Hepatocyte (in vitro differentiated cells): ENCODE results near the gene LMOD3. TPM values are rescaled to one million over a fixed set of nuclear protein-coding genes. Genes with fewer than 3 reads are reported as not detected.

Experiments used
- DNase-seq: peaks from one replicate; pipeline ENCODE4 v3.0.0-alpha.2; 2016; ENCODE audit warnings: low spot score
- H2AFZ ChIP-seq: fragments of 200-600 bp; sonication (generic); 2 replicates; pipeline ENCODE4 v1.6.0; 2016; ENCODE audit warnings: antibody characterized with exemption, mild to moderate bottlenecking
- H3K27ac ChIP-seq: fragments of 200-600 bp; sonication (generic); 2 replicates; pipeline ENCODE4 v1.5.1; 2016; ENCODE audit warnings: mild to moderate bottlenecking
- H3K27me3 ChIP-seq: fragments of 200-600 bp; sonication (generic); 2 replicates; pipeline ENCODE4 v1.6.1; 2016
- H3K36me3 ChIP-seq: fragments of 200-600 bp; sonication (generic); replicated peaks from 2 replicates; pipeline ENCODE4 v1.5.1; 2016; ENCODE audit warnings: low read depth; ENCODE audit not compliant: insufficient read depth
- H3K4me1 ChIP-seq: fragments of 200-600 bp; sonication (generic); 2 replicates; pipeline ENCODE4 v1.5.1; 2016; ENCODE audit warnings: mild to moderate bottlenecking, moderate library complexity; ENCODE audit not compliant: insufficient read depth
- H3K4me2 ChIP-seq: fragments of 200-600 bp; sonication (generic); 2 replicates; pipeline ENCODE4 v1.6.0; 2016
- H3K4me3 ChIP-seq: fragments of 200-600 bp; sonication (generic); 2 replicates; pipeline ENCODE4 v1.5.1; 2016; ENCODE audit warnings: mild to moderate bottlenecking
- H3K79me2 ChIP-seq: fragments of 200-600 bp; sonication (generic); 2 replicates; pipeline ENCODE4 v1.6.0; 2017; ENCODE audit warnings: mild to moderate bottlenecking
- H3K9me2 ChIP-seq: fragments of 200-600 bp; sonication (generic); replicated peaks from 2 replicates; pipeline ENCODE4 v1.6.0; 2017; ENCODE audit warnings: mild to moderate bottlenecking; ENCODE audit not compliant: insufficient read depth
- H3K9me3 ChIP-seq: fragments of 200-600 bp; sonication (generic); 2 replicates; pipeline ENCODE4 v1.5.1; 2016; ENCODE audit warnings: low read depth, mild to moderate bottlenecking
- H4K20me1 ChIP-seq: fragments of 200-600 bp; sonication (generic); 2 replicates; pipeline ENCODE4 v1.6.0; 2016; ENCODE audit warnings: mild to moderate bottlenecking; ENCODE audit not compliant: insufficient read depth, poor library complexity, severe bottlenecking
- CTCF ChIP-seq: fragments of 200-600 bp; sonication (generic); IDR thresholded peaks from 2 replicates; pipeline ENCODE4 v1.5.1; 2016; ENCODE audit warnings: antibody characterized with exemption, mild to moderate bottlenecking; ENCODE audit not compliant: poor library complexity
- EZH2 ChIP-seq: fragments of 200-600 bp; sonication (generic); IDR thresholded peaks from 2 replicates; pipeline ENCODE4 v1.6.1; 2016; ENCODE audit warnings: antibody characterized with exemption, mild to moderate bottlenecking, borderline replicate concordance
- EZH2phosphoT487 ChIP-seq: fragments of 200-600 bp; sonication (generic); IDR thresholded peaks from one replicate; pipeline ENCODE4 v1.6.1; 2018; ENCODE audit warnings: antibody characterized with exemption, mild to moderate bottlenecking, low read depth, moderate library complexity; ENCODE audit not compliant: unreplicated experiment, severe bottlenecking
- WGBS: methylation state at CpG from one replicate; pipeline ENCODE4 v1.1.6; 2016; ENCODE audit warnings: low lambda C conversion rate; ENCODE audit errors: missing lambda C conversion rate; 5-methylcytosine and 5-hydroxymethylcytosine counted together
- polyA plus RNA-seq: library from polyadenylated mRNA; unstranded; fragments of >200 nt; fragmentation: Nextera tagmentation; extraction: Ambion mirVana; gene quantifications from 2 replicates; pipeline ENCODE4 v1.2.1, GENCODE V29; 2016
- total RNA-seq: library from RNA; depleted of rRNA; stranded (reverse); fragments of >200 nt; gene quantifications from 2 replicates; pipeline ENCODE4 v1.2.3, GENCODE V29; 2014

Gene LMOD3
- total and polyA plus RNA-seq, 2 experiments from 2014 or later = not detected

- 100% methylated on average over 3 of the region's 3 CpGs for WGBS
- TF ChIP-seq CTCF (no peak), EZH2phosphoT487 (no peak), EZH2 (no peak)
- no peak overlapping the region for H2AFZ ChIP-seq
- no peaks in the 10 kb centered on the region for H3K9me3 ChIP-seq
- no peak overlapping the region for H3K4me3 ChIP-seq
- H4K20me1 ChIP-seq = no peaks in the 10 kb centered on the region
- H3K4me2 ChIP-seq = no peak overlapping the region
- DNase-seq = no peak
- H3K4me1 ChIP-seq = no peaks in the 10 kb centered on the region
- H3K79me2 ChIP-seq = peaks cover 68% of the 10 kb centered on the region
- H3K36me3 ChIP-seq = no peaks in the 10 kb centered on the region
- H3K27ac ChIP-seq = no peak overlapping the region
- H3K27me3 ChIP-seq = no peaks in the 10 kb centered on the region
- no peaks in the 10 kb centered on the region for H3K9me2 ChIP-seq
Measured at GRCh38 chr3:69072928-69073327, 49.5 kb downstream of the LMOD3 start.

- Histone ChIP-seq H3K9me3 (no peaks in the 10 kb centered on the region), H4K20me1 (no peaks in the 10 kb centered on the region), H3K9me2 (no peaks in the 10 kb centered on the region), H2AFZ (no peak overlapping the region), H3K4me2 (no peak overlapping the region), H3K79me2 (peaks cover 11% of the 10 kb centered on the region), H3K4me1 (no peaks in the 10 kb centered on the region), H3K27me3 (no peaks in the 10 kb centered on the region), H3K27ac (no peak overlapping the region), H3K36me3 (no peaks in the 10 kb centered on the region), H3K4me3 (no peak overlapping the region)
- no peak for DNase-seq
- WGBS = 88% methylated on average over 4 of the region's 4 CpGs
- TF ChIP-seq EZH2phosphoT487 = no peak
- TF ChIP-seq EZH2 = no peak
- no peak for TF ChIP-seq CTCF
Measured at GRCh38 chr3:69066121-69066520, 56.3 kb downstream of the LMOD3 start.

GRCh38 chr3:69065318-69065964 lies 57.0 kb downstream of the LMOD3 start:
- WGBS = 93% methylated on average over 6 of the region's 6 CpGs
- Histone ChIP-seq H3K4me2 (no peak overlapping the region), H3K27ac (no peak overlapping the region), H3K36me3 (no peaks in the 10 kb centered on the region), H3K4me1 (no peaks in the 10 kb centered on the region), H4K20me1 (no peaks in the 10 kb centered on the region), H3K79me2 (peaks cover 10% of the 10 kb centered on the region), H3K9me3 (no peaks in the 10 kb centered on the region), H3K9me2 (no peaks in the 10 kb centered on the region), H2AFZ (no peak overlapping the region), H3K27me3 (no peaks in the 10 kb centered on the region), H3K4me3 (no peak overlapping the region)
- TF ChIP-seq CTCF (no peak), EZH2 (no peak), EZH2phosphoT487 (no peak)
- no peak for DNase-seq
